GM21786 (cell line): ENCODE results near the gene MRPL4.
"Not testable (repeated sequence)": the region's sequence is repeated elsewhere in the genome, so short reads cannot be mapped to it uniquely, and the experiment has no call there.

Experiments
- ATAC-seq: cut with Tn5 transposase; IDR thresholded peaks from one replicate; pipeline ENCODE4 v1.9.1; 2021; ENCODE audit not compliant: unreplicated experiment

MRPL4 gene

GRCh38 chr19:10230173-10230860 lies 21.7 kb upstream of the MRPL4 start:
- ATAC-seq: no peak

- no peak for ATAC-seq
Measured at GRCh38 chr19:10230861-10231611, 21.0 kb upstream of the MRPL4 start, which contains the start of gene S1PR2. TSS of gene S1PR2 (minus strand) at chr19:10231331. CDS start at chr19:10224905, 6,426 bp downstream.

GRCh38 chr19:10231612-10232228 lies 20.3 kb upstream of the MRPL4 start:
- no peak for ATAC-seq

GRCh38 chr19:10233946-10234345 lies 18.1 kb upstream of the MRPL4 start:
- no peak for ATAC-seq

GRCh38 chr19:10235003-10235402 lies 17.0 kb upstream of the MRPL4 start:
- no peak for ATAC-seq

- ATAC-seq: not testable (repeated sequence)
Measured at GRCh38 chr19:10235409-10235808, 16.6 kb upstream of the MRPL4 start.

GRCh38 chr19:10237702-10238101 lies 14.3 kb upstream of the MRPL4 start:
- ATAC-seq: no peak

- ATAC-seq: no peak
Measured at GRCh38 chr19:10238172-10238783, 13.7 kb upstream of the MRPL4 start.

GRCh38 chr19:10241826-10242449 lies 10.1 kb upstream of the MRPL4 start:
- ATAC-seq: not testable (repeated sequence)

GRCh38 chr19:10243606-10244005 lies 8.4 kb upstream of the MRPL4 start:
- ATAC-seq: no peak

- ATAC-seq: no peak
Measured at GRCh38 chr19:10245189-10245939, 6.7 kb upstream of the MRPL4 start.

- no peak for ATAC-seq
Measured at GRCh38 chr19:10246511-10246910, 5.5 kb upstream of the MRPL4 start.

GRCh38 chr19:10252707-10253106 lies 693 bp downstream of the MRPL4 start:
- no peak for ATAC-seq

GRCh38 chr19:10254244-10254643 lies 2.2 kb downstream of the MRPL4 start:
- ATAC-seq: no peak

GRCh38 chr19:10255358-10255757 lies 3.3 kb downstream of the MRPL4 start:
- ATAC-seq: no peak

- no peak for ATAC-seq
Measured at GRCh38 chr19:10256551-10256950, 4.5 kb downstream of the MRPL4 start.

- no peak for ATAC-seq
Measured at GRCh38 chr19:10256970-10257615, 5.1 kb downstream of the MRPL4 start.

- no peak for ATAC-seq
Measured at GRCh38 chr19:10258080-10258710, 6.2 kb downstream of the MRPL4 start.

GRCh38 chr19:10259162-10259905 lies 7.3 kb downstream of the MRPL4 start:
- no peak for ATAC-seq
